ENCODE data around the gene CDH13.

Gene CDH13

DNA sequence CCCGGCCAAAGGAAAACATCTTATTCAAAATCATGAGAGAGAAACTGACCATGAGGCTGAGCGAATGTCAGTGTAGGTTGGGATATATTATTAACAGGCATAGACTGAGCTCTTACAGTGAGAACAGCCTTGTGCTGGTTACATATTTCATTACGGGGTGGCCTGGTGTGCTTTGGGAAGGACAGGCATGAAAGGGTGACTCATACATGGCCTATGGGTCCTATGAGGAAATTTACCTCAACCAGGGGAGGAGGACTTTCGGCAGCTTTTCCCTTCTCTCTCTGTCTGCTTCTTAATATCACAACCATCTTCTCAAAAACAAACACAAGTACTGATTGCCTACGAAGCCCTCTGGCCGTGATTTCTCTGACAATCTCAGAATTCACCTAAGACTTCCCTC is 579.1 kb downstream of the CDH13 start:
- no peak for DNase-seq

DNA sequence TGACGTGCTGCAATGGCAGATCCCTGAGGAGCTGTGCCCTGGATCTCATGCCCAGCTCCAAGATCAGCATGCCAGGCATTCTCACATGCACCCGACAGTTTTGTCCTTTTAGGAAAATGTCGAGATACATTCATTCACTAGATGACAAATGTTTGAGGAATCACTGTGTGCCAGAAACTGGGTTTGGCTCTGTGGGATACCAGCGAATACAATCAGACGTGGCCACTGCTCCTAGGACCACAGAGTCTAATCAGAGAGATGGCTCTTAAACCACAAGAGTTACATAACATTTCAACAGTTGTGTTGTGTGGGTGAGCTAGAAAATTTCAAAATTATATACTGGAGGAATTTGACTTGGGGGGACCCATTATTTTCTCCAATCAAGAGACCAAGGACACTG is 579.7 kb downstream of the CDH13 start:
- no peak for DNase-seq

DNA sequence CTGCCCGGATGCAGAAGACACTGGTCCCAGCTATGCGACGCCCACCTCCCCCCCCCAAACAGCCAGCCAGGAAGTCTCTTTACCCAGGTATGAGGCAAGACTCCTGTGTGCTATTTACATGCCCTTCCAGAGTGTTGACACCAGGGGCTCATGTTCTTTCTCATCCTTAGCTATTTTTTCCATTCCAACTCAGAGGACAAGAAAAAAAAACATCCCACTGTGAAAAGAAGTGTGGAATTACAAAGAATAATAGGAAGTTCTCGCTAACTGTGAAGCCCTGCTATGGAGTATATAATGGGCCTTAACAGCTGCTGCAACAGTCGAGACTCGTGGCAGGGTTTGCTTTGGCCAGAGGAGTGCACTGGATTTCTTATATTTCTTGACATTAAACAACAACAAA is 584.9 kb downstream of the CDH13 start:
- DNase-seq, result no peak

DNA sequence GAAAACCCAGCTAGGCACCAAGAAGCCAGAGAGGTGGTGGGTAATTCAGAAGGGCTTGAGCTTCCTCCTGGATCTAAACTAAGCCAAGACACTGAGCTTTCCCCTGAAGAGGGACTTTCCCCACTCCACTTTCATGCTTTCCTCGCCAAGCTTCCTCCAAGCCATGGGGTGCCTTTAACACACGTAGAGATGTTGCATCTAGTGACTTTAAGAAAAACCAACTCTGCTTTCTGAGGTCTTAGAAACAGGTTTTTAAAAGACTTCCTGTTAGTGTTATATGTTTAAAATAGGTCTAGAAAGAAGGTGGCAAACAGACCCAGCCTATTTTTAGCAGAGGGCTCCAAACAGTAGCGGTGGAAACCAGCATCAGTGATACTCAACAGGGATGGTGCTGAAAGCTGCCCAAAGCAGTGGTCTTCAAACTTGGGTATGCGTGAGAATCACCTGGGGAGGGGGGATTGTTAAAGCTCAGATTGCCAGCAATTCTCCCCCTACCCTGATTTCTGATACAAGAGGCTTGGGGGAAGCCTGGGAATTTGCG is 585.6 kb downstream of the CDH13 start:
- no peak for DNase-seq

DNA sequence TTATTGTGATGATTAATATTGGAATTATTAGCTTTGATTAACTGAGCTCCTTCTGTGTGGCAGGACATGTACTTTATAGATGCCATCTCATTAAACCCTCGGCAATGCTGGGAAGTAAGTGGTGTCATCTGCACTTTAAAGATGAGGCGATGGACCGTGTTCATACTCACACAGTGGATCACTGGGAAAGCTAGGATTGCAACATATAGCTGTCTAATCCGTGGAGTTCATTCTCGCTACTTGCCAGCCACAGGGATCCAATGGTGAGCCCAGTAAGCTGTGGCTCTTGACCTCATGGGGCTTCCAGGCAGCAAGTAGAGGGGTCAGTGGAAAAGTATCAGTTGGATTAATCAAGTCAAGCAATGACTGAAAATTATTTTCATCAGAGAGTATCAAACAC is 587.9 kb downstream of the CDH13 start:
- no peak for DNase-seq

DNA sequence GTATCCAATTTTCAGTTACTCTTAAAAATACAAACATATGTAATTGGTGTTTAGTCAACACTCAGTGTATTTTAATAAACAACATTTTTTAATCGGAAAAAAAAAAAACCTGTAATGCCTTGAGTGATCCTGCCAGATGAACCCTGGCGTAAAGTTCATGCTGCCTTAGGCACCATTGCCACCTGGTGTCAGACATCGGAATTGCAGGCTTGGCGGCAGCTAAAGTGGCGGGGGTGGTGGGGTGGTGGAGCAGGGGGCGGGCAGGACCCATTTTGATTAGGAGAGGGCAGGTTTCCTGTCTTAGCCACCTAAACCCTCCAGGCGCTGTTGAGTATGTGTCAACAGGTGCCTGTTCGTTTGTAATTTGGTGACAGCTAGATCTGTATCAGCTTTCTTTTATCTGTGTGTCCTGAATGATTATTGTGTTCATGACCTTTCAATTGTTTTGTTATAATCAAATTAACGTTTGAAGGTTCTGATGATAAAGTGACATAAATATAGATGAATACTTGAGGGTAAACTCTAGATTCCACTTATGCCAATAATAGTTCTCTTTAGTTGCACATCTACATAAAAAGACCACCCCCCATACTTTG is 588.7 kb downstream of the CDH13 start:
- DNase-seq, result no peak

DNA sequence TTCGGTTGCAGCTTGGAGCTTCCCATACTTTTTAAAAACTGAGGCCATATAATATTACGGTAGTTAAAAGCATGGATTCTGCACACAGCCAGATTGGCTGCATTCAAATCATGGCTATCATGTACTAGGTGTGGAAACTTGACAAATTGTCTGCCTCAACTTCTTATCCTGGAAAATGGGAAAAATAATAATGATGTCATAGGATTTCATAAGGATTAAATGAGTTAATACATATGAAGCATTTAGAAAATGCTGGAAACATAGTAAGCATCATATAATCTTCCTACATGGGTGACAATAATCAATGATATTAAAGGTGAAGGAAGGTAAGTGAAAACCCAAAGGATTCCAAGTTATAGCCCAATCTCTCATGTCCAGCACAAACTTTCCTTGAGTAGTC is 592.5 kb downstream of the CDH13 start:
- DNase-seq, result no peak

DNA sequence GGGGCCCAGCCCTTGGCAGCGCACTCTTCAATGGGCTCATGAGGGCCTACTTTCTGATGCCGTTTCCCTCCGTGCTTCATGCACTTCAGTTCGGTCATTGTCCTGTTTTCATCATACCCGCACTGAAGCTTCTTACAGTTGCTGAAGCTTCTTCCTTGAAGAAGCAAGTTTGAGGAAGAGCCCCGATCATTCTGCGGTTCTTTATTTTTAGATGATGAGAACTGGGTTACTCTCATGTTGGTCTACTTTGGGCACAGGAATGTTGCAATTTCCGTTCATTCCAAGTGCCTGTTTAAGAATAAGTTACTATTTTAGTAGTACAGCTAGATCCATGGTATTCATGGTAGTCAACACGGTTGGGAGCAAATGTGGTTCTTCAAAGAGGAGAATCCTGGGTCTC is 593.3 kb downstream of the CDH13 start:
- no peak for DNase-seq

DNA sequence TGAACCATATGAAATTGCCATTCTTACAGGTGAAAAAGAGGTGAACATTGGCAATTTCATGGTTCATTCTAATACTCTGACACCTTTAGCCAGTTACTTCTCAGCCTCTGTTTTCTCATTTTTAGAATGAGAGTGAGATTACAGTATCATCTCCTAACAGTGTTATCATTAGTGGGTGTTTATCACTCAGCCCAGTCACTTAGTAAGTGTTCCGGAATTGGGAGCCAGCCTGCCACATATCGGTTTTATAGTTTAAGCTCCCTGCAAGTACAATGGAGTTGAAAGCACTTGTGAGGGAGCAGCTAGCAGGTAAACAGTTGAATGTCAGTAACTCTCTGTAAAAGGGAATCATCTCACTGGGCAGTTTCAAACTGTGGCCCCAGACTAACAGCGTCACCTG is 597.9 kb downstream of the CDH13 start:
- no peak for DNase-seq

DNA sequence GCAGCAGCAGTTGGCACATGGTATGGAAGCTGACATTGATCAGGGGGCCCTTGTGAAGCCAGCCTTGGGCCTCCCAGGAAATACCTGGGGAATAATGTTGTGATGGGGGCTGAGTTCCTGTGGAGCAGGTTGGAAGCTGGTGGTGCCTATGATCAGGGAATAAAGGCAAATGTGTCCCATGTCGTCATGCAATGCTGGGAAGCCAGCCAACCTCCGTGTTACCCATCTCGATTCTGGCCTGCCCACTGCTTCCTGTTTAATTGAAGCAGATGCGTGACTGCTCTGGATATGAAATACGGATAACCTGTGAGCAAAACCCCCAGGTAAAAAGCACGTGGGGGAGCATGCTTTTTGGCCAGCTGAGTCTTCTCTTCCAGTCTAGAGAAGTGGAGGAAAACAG is 600.6 kb downstream of the CDH13 start:
- no peak for DNase-seq

DNA sequence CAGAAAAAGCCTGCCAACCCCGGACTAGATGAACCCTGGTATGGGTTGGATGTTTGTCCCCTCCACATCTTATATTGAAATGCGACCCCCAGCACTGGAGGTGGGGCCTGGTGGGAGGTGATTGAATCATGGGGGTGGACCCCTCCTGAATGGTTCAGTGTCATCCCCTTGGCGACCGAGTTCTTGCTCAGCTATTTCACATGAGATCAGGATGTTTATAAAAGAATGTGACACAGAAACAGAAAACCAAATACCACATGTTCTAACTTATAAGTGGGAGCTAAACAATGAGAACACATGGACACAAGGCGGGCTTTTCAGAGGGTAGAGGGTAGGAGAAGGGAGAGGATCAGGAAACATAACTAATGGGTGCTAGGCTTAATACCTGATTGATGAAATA is 605.0 kb downstream of the CDH13 start:
- DNase-seq, result no peak

DNA sequence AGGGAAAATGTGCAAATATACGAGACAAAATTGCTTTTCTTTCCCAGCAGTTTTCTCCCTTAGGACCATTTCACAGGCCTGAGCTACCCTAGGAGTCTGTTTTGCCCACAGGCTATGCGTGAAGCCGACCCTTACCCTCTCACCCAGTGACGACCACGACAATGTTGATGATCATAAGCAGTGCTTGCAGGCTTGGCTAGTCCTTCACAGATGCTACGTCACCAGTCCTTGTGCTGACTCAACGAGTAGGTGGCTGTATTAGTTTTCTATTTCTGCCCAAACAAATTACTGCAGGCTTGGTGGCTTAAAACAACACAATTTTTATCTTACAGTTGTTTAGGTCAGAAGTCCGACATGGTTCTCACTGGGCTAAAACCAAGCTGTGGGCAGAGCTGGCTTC is 606.4 kb downstream of the CDH13 start:
- no peak for DNase-seq

DNA sequence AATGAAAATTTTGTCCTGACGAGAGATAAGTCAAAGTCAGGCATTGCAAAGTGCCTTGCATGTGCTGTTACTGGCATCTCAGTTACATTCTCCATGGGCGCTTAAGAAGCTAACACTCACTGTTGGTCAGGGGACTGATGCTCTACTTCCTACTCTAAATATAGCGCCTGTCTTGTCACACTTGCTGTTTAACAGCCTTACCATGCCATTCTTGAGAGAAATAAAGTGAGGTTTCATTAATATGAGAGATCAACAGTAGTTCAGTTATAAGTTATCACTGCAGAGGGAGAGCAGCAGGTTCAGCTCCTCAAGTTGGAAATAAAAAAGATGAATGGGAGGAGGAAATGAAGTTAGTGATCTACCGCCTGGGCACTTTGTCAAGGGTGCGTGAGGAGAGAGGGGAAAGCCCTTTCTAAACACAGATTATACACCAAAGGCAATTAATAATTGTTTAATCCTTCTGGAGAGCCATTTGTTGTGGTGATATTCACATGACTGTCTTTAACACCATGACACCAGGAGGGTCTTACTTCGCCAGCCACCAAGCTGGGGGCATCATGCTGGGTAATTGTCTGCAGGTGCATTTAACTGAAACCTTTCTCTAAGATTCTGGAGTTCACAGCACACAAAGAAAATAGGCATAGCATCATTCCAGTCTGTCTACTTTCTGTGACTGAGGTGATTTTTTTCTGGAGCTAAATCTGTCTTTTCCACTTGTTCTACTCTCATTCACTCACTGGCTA is 612.4 kb downstream of the CDH13 start:
- no peak for DNase-seq

DNA sequence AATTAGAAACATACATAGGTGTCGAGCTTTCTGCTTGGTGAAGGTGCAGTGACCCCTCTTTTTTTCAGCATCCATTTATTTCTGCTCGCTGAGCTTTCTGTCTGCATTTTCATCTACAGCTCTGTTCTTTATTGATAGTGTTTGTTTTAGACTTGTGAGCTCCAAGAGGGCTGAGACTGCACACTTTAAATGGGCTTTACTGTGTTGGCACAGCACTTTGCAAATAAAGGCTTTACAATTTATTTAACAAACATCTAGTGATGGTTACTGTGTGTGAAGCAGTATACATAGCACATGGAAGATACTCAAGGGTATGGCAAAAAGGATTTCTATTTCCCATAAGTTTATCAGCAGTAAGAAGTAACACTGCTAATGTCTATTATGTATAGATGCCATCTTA is 617.3 kb downstream of the CDH13 start:
- no peak for DNase-seq

DNA sequence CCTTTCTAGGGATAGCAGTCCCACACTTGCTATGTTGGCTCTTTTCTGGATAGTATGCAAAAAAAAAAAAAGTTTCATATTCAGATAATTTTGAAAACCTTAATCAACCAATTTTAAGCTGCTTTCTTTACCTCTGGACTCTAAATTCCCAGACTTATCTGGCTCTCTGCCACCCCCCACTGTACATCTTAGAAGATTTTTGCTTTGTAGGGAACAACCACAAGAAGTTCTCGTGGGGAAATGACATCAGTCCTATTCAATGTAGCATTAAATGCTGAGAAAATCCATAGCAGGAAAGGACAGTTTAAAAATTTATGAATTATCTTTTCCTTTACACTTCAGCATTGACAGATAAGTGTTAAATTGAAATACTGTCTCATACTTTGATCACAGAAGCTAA is 618.3 kb downstream of the CDH13 start:
- no peak for DNase-seq

DNA sequence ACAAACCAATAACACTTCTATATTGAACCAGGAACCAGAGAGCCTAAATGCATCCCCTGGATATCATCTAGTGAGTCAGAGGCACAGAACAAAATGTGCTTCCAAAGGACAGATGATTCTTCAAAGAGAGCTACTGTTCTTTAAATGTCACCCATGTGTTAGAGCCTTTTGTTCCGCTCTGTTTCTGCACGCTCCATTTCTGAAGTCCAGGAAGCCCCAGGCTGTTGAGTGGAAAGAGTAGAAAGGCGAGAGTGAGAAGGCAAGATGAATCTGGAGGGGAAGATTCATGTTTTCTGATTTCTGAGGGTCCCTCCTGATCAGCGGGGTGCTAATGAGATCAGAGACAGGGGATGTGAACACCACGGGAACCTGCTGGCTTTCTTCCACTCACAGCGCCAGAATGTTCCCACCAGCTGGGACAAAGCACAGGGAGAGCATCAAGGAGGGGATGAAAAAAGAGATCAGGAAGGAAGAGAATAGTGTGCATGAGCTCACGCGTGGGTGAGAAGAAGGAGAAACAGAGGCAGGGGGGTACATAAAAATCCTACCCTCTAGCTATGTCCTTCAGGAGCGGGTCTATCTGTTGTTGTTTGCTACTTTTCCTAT is 621.1 kb downstream of the CDH13 start:
- no peak for DNase-seq

DNA sequence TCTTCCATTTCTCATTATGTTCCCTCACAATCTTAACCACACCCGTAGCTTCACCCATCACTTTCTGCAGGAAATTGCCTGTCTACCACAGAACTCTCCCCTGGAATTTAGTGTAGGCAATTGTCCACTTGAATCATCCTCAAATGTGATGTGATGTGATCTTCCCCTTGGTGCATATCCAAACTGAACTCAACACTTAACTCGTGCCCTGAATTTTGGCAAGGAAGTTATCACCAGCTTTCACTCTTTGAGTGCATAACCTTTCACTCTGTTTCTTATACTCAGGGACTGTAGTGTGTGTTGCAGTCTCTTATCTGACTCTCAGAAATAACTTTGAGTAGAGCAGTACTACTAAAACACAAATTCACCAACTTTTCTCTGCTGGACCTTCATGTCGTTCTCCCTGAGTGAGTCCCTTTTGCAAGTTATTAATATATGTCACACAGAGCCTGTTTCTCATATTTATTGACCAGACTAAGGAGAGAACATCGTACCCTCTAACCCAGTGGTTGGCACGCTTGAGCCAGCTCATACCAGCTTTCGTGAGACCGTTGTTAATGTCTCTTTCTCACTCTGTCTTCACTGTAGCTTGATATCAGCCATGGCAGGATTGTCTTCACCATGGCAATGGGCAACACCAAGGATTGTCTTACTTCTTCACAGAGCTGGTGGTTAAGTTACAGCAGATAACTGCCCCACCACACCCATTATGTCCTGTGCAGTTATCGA is 622.1 kb downstream of the CDH13 start:
- no peak for DNase-seq

DNA sequence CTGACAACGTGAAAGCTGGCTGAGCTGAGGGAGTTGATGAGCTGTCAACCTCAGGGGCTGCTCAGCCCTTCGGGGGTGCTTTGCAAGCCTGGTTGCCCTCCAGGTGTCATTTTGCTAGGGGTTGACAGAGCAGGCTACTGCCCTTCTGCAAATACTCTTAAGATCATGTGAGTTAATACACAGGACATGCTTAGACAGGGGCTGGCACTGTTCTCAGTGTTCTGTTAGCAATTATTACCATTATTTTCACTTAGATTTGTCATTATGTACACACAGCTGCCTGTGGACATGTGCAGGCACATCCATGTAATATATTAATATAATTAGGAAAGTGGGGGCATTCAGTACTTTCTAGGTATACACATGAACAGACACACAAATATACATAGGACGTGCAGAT is 626.8 kb downstream of the CDH13 start:
- no peak for DNase-seq

DNA sequence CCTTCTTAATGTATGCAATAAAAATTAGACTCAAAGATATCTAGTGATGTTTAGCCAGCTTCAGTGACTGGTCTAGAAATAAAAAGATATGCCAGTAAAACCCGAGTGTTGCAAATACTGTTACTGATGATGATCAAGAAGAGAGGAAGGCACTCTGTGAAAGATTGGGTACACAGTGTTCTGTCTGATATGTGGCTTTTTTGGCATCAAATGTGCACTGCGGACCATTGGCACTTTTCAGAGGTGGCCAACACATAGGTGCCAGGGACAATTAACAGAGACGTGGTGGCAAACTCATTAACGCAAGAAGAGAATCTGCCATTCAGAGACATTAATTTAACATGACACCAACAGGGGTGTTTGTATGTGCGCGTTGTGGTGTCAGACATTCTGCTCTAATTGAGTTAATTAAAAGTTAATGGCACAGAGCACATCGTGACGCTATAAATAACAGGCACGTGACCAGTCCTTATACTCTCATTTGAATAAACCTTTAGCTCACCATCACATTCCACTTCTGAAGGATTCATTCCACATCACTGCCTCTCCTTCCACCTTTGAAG is 631.7 kb downstream of the CDH13 start:
- DNase-seq, result no peak

DNA sequence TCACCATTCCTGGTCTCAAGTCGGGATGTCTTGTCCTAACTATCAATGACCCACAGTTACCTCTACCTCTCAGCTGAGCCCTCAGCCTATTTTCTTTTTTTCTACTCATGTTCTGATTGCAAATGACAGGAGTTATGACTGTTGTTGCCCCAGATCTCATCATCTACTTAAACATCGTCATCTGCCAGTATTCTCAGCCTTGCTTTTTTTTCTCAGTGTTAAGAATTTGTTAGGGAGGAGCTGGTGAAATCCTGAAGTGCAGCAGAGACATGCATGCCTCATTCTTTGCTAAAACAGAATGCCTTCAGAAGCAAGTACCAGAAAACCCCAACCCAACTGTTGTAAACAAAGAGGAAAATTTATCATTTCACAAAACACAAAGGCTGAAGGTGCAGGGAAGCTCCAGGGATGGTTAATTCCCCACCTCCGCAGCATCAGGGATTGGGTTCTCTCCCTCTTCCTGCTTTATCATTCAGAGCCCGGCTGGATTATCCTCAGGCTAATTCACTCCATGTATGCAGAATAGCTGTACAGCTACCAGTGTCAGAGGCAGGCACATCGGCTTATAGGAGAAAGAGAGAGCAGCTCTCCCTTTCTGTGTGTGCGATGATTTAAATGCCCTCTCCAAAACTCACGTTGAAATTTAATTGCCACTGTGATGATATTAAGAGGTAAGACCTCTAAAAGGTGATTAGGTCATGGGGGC is 640.2 kb downstream of the CDH13 start:
- no peak for DNase-seq

DNA sequence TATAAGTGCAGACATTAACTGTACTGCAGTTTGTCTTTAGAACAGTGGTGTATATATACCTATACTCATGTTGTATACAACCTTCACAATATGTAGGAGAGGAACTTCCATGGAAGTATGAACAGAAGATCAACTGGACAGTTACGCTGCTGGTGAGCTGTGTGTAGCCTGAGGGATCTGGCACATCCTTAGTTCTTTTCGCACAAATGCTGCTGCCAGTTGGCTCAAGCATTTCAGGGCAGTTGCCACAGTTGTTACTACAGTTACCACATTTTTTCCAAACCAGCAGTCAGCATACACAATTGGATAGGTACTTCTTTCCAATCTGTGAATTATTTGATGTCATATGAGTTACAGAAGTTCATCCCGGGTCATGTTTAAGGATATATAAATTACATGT is 641.4 kb downstream of the CDH13 start:
- DNase-seq, result no peak

DNA sequence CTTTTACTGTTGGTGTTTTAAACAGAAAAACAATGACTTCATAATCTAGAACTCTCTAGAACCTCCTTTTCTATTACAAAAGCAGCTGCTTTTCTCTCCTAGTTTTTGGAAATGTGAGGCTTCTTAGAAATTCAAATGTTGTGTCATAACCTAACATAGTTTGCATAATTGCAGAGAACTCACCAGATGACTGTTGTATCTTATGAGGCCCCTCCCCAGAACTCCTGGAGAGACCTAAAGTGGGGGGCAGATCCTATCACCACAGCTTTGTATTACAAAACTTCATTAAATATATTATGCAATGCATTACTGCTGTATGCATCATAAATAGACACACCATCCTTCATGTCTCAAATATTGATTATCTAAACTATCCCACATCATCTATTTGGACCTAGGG is 642.3 kb downstream of the CDH13 start:
- no peak for DNase-seq

DNA sequence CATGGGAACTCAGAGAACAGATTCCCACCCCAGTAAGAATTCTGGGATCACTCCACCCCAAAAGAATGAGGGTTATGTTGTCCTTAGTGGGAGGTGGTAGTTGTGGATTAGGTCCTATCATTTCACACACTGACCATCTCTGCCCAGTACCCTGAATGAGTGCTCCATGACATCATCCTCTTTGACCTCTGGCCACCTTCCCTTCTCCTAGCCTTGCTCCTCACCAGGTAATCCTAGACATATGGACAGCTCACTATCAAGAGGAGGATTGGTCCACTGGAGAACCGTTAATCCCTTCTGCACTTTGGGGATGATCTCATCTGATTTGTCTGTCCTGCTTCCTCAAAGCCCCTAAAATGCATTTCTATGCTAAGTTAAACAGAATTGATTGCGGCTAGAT is 642.8 kb downstream of the CDH13 start:
- no peak for DNase-seq
